Keratinocyte (primary cell): Measurements from ENCODE around the gene NFATC1. TPM values are rescaled to one million over a fixed set of nuclear protein-coding genes. Genes with fewer than 3 reads are reported as not detected.

Experiments
- DNase-seq: peaks from one replicate; pipeline ENCODE4 v3.0.0-alpha.2; 2011; ENCODE audit warnings: low read depth, missing footprints, low spot score
- FAIRE-seq: peaks from 2 replicates; lab custom pipeline; 2011; peaks lifted over from hg19 to GRCh38; lab: Jason Lieb, UNC
- H2AFZ ChIP-seq: 2 replicates; pipeline ENCODE4 v1.6.0; 2012; ENCODE audit warnings: low read length, control low read depth, inconsistent platforms; ENCODE audit not compliant: control insufficient read depth
- H3K27ac ChIP-seq: 2 replicates; pipeline ENCODE4 v1.5.1; 2011; ENCODE audit warnings: low read length; ENCODE audit not compliant: control insufficient read depth, insufficient read depth
- H3K27me3 ChIP-seq: 3 replicates; pipeline ENCODE4 v1.6.0; 2011; ENCODE audit warnings: low read length; ENCODE audit not compliant: control insufficient read depth, insufficient read depth; ENCODE audit errors: extremely low read depth
- H3K36me3 ChIP-seq, 2 experiments: 2 replicates in 1 of 2; 3 replicates in 1 of 2; pipeline ENCODE4 v1.5.1; 2011; ENCODE audit warnings: low read length in 2 of 2, mild to moderate bottlenecking in 1 of 2; ENCODE audit not compliant: control insufficient read depth in 2 of 2, insufficient read depth in 2 of 2; ENCODE audit errors: extremely low read depth in 1 of 2
- H3K4me1 ChIP-seq: 3 replicates; pipeline ENCODE4 v1.5.1; 2011; ENCODE audit warnings: low read length; ENCODE audit not compliant: control insufficient read depth, insufficient read depth; ENCODE audit errors: extremely low read depth
- H3K4me2 ChIP-seq: 3 replicates; pipeline ENCODE4 v1.6.0; 2011; ENCODE audit warnings: low read depth, low read length; ENCODE audit not compliant: control insufficient read depth, insufficient read depth; ENCODE audit errors: extremely low read depth
- H3K4me3 ChIP-seq, 3 experiments: fragments of 200-600 bp in 1 of 3; sonication (generic) in 1 of 3; 2 replicates in 2 of 3; 3 replicates in 1 of 3; pipeline ENCODE4 v1.5.1; 2011 to 2016; ENCODE audit warnings: low read length in 3 of 3, mild to moderate bottlenecking in 3 of 3, control low read depth in 2 of 3, inconsistent platforms in 1 of 3, low read depth in 1 of 3, mixed read lengths in 1 of 3, mixed run types in 1 of 3, moderate library complexity in 1 of 3; ENCODE audit not compliant: control insufficient read depth in 2 of 3, insufficient read depth in 2 of 3; ENCODE audit errors: extremely low read depth in 1 of 3
- H3K79me2 ChIP-seq: 2 replicates; pipeline ENCODE4 v1.6.0; 2012; ENCODE audit warnings: low read length; ENCODE audit not compliant: control insufficient read depth, insufficient read depth
- H3K9ac ChIP-seq: 3 replicates; pipeline ENCODE4 v1.6.0; 2011; ENCODE audit warnings: low read length; ENCODE audit not compliant: control insufficient read depth, insufficient read depth; ENCODE audit errors: extremely low read depth
- H3K9me1 ChIP-seq: 3 replicates; pipeline ENCODE4 v1.6.0; 2011; ENCODE audit warnings: low read length; ENCODE audit not compliant: control insufficient read depth, insufficient read depth; ENCODE audit errors: extremely low read depth
- H3K9me3 ChIP-seq: 2 replicates; pipeline ENCODE4 v1.5.1; 2012; ENCODE audit warnings: low read depth, low read length; ENCODE audit not compliant: control insufficient read depth
- H4K20me1 ChIP-seq: 3 replicates; pipeline ENCODE4 v1.6.0; 2011; ENCODE audit warnings: low read length; ENCODE audit not compliant: control insufficient read depth, insufficient read depth; ENCODE audit errors: extremely low read depth
- EZH2 ChIP-seq: IDR thresholded peaks from one replicate; pipeline ENCODE4 v1.6.1; 2012; ENCODE audit warnings: inconsistent platforms, mild to moderate bottlenecking, low read length, moderate library complexity
- dilution Hi-C: fragments of 300-500 bp; cut with MboI; formaldehyde crosslinking; loops from one replicate; pipeline ENCODE4 v1.7.0; 2020; ENCODE audit warnings: low sequenced_read_pairs; ENCODE audit not compliant: extremely low pct_ligation_motif_present
- polyA plus RNA-seq, 5 experiments: library from polyadenylated mRNA; depleted of rRNA in 3 of 5; stranded (reverse) in 3 of 5; stranded (forward) in 1 of 5; unstranded in 1 of 5; fragments of >200 nt; gene quantifications; 1 replicate in 1 of 5; 2 replicates in 3 of 5; 3 replicates in 1 of 5; pipeline versions ENCODE4 v1.2.1 to v1.2.3, GENCODE V29; 2011 to 2012; ENCODE audit warnings: missing spikeins in 2 of 5, low read depth in 1 of 5, low replicate concordance in 1 of 5
- TF ChIP-seq, protein P1 (sequence below), 3 experiments: IDR thresholded peaks in 1 of 3; conservative IDR thresholded peaks in 1 of 3; optimal IDR thresholded peaks in 1 of 3; 2 replicates in 2 of 3; 3 replicates in 1 of 3; pipeline versions ENCODE3 to v1.5.1; 2011; ENCODE audit warnings: low read length in 3 of 3, mild to moderate bottlenecking in 3 of 3, moderate library complexity in 2 of 3, control low read depth in 1 of 3, inconsistent platforms in 1 of 3; ENCODE audit not compliant: insufficient read depth in 2 of 3; ENCODE audit errors: extremely low read depth in 1 of 3

The NFATC1 gene
- polyA plus RNA-seq, 1 donor (not counting 4 experiments of a cell fraction or from before 2014, with no cell fraction given): 0.77 TPM

DNA sequence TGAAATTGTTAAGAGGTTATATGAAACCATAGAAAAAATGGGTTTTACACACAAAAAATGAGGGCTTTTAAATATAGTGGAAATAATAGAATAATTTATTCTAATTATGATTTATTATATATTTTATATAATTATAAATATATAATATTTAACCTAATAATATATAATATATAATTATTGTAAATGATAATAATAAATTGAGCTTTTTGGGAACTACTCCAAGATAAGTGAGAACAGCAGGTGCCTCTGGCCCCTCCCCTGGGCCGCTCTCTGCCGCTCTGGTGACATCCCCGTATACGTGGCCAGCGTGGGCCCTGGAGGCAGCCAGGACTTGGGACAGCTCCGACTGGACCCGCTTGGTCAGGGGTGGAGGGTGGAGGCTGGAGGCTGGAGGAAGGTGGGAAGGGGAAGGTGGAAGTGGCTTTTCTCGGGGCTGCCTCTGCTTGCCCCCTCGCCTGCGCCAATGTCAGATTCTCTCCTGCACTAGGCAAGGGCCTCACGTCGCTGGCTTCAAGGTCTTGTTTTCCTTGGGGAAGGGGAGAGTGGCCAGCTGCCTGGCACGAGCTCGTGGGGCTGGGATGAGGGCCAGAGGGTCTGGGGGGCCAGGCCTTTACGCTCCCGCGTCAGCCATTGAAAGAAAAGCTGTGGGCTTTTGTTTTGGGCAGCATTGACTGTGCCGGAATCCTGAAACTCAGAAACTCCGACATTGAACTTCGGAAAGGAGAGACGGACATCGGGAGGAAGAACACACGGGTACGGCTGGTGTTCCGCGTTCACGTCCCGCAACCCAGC is 54.8 kb downstream of the NFATC1 start:
- no peaks in the 10 kb centered on the region for H3K79me2 ChIP-seq
- dilution Hi-C loops: no loop called here
- no peaks in the 10 kb centered on the region for H3K36me3 ChIP-seq
- H3K9me1 ChIP-seq: no peaks in the 10 kb centered on the region
- H3K9me3 ChIP-seq: no peaks in the 10 kb centered on the region
- no peak overlapping the region for H3K4me2 ChIP-seq
- H3K9ac ChIP-seq: no peak overlapping the region
- no peak for DNase-seq
- H3K27ac ChIP-seq: no peak overlapping the region
- H3K27me3 ChIP-seq: no peaks in the 10 kb centered on the region
- no peaks in the 10 kb centered on the region for H4K20me1 ChIP-seq
- H2AFZ ChIP-seq: no peak overlapping the region
- no peaks in the 10 kb centered on the region for H3K4me1 ChIP-seq
- TF ChIP-seq, protein P1, sequence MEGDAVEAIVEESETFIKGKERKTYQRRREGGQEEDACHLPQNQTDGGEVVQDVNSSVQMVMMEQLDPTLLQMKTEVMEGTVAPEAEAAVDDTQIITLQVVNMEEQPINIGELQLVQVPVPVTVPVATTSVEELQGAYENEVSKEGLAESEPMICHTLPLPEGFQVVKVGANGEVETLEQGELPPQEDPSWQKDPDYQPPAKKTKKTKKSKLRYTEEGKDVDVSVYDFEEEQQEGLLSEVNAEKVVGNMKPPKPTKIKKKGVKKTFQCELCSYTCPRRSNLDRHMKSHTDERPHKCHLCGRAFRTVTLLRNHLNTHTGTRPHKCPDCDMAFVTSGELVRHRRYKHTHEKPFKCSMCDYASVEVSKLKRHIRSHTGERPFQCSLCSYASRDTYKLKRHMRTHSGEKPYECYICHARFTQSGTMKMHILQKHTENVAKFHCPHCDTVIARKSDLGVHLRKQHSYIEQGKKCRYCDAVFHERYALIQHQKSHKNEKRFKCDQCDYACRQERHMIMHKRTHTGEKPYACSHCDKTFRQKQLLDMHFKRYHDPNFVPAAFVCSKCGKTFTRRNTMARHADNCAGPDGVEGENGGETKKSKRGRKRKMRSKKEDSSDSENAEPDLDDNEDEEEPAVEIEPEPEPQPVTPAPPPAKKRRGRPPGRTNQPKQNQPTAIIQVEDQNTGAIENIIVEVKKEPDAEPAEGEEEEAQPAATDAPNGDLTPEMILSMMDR (optimal IDR thresholded peaks at IDR 0.05 in 1 of 3, IDR thresholded peaks at IDR 0.05 in 1 of 3, conservative IDR thresholded peaks at IDR 0.05 in 1 of 3; ENCODE audit: extremely low read depth in 1 of 3, insufficient read depth in 2 of 3, low read length in 3 of 3): no peak
- TF ChIP-seq EZH2: no peak
- FAIRE-seq: no peak
- H3K4me3 ChIP-seq: no peak overlapping the region

DNA sequence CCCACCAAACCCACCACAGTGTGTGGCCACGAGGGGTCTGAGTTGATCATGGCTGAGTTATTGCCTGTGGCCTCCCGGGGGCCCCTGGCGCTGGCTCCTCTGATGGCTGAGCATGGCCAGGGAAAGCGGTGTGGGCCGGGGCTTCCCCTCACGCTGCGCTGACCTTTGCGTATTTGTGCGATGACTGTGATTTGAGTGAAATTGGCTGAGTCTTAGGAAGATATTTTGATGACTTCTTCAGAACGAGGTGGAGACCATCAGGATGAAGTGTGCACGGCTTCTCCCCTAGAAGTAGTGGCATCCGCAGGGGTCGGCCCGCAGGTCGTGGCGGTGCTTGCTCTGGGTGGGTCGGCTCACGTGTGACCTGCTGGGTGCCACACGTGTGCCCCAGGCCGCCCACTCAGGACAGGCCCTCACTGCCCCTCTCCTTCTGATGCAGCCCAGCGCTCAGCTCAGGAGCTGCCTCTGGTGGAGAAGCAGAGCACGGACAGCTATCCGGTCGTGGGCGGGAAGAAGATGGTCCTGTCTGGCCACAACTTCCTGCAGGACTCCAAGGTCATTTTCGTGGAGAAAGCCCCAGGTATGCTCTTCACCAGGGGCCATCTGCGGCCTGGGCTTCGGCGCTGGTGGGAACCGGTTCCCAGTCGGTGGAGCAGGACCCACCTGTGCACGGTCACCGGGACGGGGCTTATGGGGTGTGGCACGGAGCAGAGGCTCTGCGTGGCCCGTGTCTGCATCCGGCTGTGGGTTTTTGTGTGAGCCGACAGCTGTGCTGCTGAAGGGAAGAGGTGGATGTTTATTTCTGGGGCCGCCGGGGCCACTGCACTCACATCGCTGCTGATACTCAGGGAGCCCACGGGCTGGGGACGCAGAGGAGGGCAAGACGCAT is 55.8 kb downstream of the NFATC1 start:
- FAIRE-seq (no peak), DNase-seq (no peak)
- TF ChIP-seq, protein P1 (optimal IDR thresholded peaks at IDR 0.05 in 1 of 3, IDR thresholded peaks at IDR 0.05 in 1 of 3, conservative IDR thresholded peaks at IDR 0.05 in 1 of 3; ENCODE audit: extremely low read depth in 1 of 3, insufficient read depth in 2 of 3, low read length in 3 of 3): no peak
- no peak for TF ChIP-seq EZH2
- H3K9me3 ChIP-seq: no peaks in the 10 kb centered on the region
- H3K9me1 ChIP-seq: no peaks in the 10 kb centered on the region
- no peaks in the 10 kb centered on the region for H4K20me1 ChIP-seq
- dilution Hi-C loops: no loop called here
- no peaks in the 10 kb centered on the region for H3K79me2 ChIP-seq
- no peak overlapping the region for H2AFZ ChIP-seq
- H3K27me3 ChIP-seq: no peaks in the 10 kb centered on the region
- H3K4me3 ChIP-seq: no peak overlapping the region
- no peaks in the 10 kb centered on the region for H3K36me3 ChIP-seq
- no peak overlapping the region for H3K9ac ChIP-seq
- H3K4me1 ChIP-seq: no peaks in the 10 kb centered on the region
- no peak overlapping the region for H3K4me2 ChIP-seq
- no peak overlapping the region for H3K27ac ChIP-seq
